Fibroblast of skin of left biceps (primary cell): ENCODE results near the gene NSD2.
"Not testable (repeated sequence)": the region's sequence is repeated elsewhere in the genome, so short reads cannot be mapped to it uniquely, and the experiment has no call there.

Experiments used
- DNase-seq, 2 experiments: peaks; one replicate each; pipeline ENCODE4 v3.0.0-alpha.2; 2013; ENCODE audit warnings: low read depth in 2 of 2

Gene NSD2

GRCh38 chr4:1842339-1842895 lies 28.8 kb upstream of the NSD2 start:
- DNase-seq, result no peak

GRCh38 chr4:1842993-1843448 lies 28.2 kb upstream of the NSD2 start:
- peak; percentile 44 to 49 for DNase-seq

- no peak for DNase-seq
These were observed 27.3 kb upstream of the NSD2 start for GRCh38 chr4:1843852-1844251.

- DNase-seq, result not testable (repeated sequence)
These were observed 26.6 kb upstream of the NSD2 start for GRCh38 chr4:1844618-1845017.

- DNase-seq, result no peak
These were observed 24.6 kb upstream of the NSD2 start for GRCh38 chr4:1846580-1846979.

GRCh38 chr4:1850276-1850675 lies 20.9 kb upstream of the NSD2 start:
- no peak for DNase-seq

- no peak for DNase-seq
These were observed 20.0 kb upstream of the NSD2 start for GRCh38 chr4:1851160-1851559.

- no peak for DNase-seq
These were observed 19.4 kb upstream of the NSD2 start for GRCh38 chr4:1851575-1852410.

- DNase-seq, result no peak
These were observed 18.1 kb upstream of the NSD2 start for GRCh38 chr4:1852904-1853623.

GRCh38 chr4:1854752-1855151 lies 16.4 kb upstream of the NSD2 start:
- no peak for DNase-seq

GRCh38 chr4:1855333-1856070 lies 15.7 kb upstream of the NSD2 start:
- no peak for DNase-seq

- DNase-seq, result peak; percentile 83 to 87
These were observed 14.9 kb upstream of the NSD2 start, which contains the start of gene LETM1 for GRCh38 chr4:1856071-1856942. TSS of gene LETM1 (minus strand) at chr4:1856156. CDS start at chr4:1855950, 206 bp downstream.

- DNase-seq, result no peak
These were observed 14.1 kb upstream of the NSD2 start for GRCh38 chr4:1856943-1857699.

- no peak for DNase-seq
These were observed 13.3 kb upstream of the NSD2 start for GRCh38 chr4:1857931-1858330.

GRCh38 chr4:1859389-1859753 lies 11.8 kb upstream of the NSD2 start:
- DNase-seq, result no peak

- no peak for DNase-seq
These were observed 8.9 kb upstream of the NSD2 start for GRCh38 chr4:1862055-1862911.

GRCh38 chr4:1862961-1863296 lies 8.3 kb upstream of the NSD2 start:
- DNase-seq, result no peak

GRCh38 chr4:1863297-1864033 lies 7.7 kb upstream of the NSD2 start:
- no peak for DNase-seq
